HG02798 (cell line): ENCODE measurements around the gene ADRA2C.

Experiments
- ATAC-seq: cut with Tn5 transposase; IDR thresholded peaks from one replicate; pipeline ENCODE4 v1.9.1; 2021; ENCODE audit warnings: mild to moderate bottlenecking; ENCODE audit not compliant: unreplicated experiment, poor library complexity

The ADRA2C gene

DNA sequence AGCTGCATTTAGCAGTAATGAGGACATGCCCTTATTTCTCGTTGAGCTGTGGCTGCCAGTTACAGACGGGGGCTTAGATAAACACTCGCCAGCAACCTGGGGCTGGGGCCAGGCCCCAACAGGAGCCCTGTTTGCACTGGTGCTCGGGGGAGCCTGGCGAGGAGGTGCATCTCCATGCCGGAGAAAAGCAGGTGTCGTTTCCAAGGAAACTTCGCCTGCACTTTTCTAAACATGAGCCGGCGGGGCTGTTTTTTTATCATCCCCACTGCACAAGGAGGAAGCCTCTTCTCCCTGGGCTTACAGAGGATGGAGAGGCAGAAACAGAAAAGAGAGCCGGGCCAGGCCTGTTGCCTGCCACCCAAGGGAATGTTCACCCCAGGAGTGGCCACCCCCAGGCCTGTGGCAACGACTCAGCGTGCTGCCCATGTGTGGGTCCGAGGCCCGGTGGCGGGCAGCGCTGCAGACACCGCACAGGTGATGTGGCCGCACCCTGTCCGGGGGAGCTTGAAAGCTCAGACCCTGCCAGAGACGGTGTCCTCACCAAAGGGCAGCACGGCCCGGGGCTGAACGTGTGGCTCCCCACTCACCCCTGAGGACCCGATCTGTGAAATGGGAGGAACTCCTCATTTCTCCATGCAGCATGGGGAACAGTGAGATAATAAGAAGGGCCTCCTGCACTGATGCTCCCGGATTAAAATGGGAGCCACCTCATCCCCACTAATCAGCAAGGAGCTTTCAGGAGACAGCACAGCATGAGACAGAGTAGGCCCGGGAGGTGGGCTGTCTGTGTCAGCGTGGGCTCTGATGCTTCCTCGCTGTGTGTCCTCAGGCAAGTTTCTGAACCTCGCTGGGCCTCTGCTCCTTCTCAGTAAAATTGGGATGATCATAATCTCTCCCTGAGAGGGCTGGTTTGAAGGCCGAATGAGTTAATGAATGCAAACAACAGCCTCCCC, 33.8 kb upstream of the ADRA2C start:
- ATAC-seq: no peak

DNA sequence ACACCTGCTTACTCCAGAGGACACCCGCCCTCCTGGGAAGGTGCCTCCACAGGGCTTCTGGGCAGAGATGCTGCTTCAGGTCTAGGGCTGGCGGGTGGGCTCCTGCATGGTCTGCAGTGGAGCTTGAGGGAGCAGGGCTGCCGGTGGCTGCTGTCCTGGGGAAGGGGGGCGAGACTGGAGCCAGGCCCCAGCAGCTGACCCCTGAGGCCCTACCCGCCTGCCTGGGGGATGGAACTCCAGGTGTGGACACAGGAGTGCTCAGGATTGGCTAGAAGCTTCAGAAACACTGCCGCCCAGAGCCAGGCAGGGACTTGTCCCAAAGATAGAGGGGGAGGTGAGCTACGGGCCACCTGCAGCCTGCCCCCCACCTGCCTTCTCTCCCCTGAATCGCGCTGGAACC, 33.0 kb upstream of the ADRA2C start:
- ATAC-seq: no peak

DNA sequence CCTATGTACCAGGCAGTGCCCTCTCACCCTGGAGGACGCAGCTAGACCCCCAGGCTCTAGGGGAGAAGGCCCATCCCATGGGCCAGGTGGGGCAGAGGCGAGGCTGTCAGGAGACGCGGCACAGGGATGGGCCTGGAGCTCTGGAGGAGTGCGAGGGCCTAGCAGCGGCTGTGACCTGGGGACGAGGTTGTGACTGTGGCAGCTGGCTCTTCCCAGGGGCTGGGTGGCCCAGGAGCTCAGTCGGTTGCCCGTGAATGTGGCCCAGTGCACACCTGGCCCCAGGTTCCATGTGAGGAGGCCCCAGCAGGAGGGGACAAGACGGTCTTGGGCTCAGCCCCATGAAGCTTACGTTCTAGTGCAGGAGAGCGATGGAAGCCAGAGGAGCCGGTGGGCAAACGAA, 31.0 kb upstream of the ADRA2C start:
- no peak for ATAC-seq

DNA sequence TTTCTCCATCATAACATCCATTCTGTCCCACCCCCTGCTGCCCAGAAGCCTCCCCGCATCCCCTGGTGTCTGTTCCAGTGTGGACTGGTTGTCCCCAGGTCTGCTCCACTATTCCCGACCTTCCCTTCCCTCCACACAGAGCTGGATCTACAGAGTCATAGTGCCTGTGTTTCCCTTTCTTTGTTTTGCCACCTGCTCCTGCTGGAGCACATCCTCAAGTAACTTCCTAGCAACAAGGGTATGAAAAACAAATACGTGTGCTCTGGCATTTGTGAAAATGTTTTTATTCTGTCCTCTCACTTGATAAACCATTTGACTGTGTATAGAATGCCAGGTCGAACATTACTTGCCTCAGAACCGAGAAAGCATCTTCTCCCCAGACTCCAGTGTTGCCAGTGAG, 29.9 kb upstream of the ADRA2C start:
- ATAC-seq: no peak

DNA sequence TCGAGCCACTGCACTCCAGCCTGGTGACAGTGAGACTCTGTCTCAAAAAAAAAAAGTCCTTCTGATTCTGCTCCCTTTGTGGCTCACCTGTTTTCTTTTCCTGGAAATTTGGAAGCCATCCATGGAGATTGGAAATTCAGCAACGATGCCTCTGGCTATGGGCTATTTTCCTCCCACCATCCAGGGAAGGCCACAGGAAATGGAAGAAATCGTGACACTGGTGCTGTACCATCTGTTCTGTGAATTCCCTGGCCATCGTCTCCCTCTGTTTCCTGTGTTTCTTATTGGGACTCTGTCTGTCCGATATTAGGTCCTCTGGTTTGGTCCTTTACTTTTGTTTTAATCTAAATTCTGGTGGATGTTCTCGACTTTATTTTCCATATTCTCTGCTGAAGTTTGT, 29.4 kb upstream of the ADRA2C start:
- ATAC-seq: no peak

DNA sequence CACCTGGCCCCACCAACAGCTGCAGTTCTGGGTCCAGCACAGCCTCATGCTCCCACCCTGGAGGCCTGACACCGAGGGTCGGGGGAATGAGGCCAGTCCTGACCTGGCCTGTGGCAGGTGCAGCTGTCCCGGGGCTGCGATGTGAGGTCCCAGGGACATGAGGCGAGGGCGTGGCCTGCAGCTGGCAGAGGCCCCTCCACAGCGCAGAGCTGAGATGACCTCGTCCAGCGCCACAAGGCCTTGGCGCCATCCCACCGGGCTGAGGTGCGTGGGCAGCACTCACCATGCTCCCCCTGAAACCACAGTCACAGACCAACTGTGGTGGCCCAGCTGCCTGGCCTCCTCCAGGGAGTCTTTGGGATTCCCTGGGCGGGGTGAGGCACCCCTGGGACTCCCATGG, 26.6 kb upstream of the ADRA2C start:
- ATAC-seq: no peak

DNA sequence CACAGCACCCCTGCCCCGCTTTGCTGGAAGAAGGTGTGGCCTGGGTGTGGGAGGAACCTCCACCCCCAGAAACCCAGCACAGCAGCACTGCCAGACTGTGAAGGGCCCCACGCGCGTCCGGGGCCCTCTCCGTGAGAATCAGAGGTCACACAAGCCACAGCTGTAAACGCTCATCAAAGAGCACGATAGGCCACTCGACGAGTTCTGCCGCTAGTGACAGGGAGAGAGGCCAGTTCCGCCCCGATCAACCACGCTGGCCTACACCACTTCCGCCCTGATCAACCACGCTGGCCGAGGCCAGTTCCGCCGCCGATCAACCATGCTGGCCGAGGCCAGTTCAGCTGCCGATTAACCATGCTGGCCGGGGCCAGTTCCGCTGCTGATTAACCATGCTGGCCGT, 25.9 kb upstream of the ADRA2C start:
- no peak for ATAC-seq

DNA sequence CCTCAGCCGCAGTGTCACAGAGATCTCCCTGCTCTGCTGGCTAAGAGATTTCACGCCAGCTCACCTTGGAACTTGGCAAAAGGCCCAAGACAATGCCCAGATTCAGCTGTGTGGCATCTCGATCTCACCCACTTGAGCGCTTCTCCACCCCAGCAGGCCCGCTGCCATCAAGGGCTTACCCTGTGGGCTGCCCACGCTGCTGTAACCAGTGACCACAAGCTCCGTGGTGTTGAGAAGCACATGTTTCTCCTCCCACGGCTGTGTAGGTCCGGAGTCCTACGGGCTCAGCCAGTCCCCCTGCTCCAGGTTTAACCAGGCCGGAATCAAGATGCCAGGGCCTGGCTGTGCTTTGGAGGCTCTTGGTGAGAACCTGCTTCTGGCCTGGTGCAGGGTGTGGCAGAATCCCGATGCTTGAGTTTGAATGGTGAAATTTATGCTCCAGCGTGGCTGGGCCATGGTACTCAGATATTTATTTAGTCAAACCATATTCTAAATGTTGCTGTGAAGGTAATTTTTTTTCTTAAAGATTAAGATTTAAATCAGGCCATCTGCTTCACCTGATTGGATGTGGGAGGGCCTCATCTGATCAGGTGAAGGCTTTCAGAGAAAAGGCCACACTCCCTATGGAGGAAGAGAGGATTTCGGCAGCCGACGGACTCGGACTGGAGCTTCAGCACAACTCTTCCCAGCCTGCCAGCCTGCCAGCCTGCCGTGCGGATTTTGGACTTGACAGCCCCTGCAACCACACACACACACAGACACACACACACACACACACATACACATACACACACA, 24.8 kb upstream of the ADRA2C start:
- ATAC-seq: no peak

DNA sequence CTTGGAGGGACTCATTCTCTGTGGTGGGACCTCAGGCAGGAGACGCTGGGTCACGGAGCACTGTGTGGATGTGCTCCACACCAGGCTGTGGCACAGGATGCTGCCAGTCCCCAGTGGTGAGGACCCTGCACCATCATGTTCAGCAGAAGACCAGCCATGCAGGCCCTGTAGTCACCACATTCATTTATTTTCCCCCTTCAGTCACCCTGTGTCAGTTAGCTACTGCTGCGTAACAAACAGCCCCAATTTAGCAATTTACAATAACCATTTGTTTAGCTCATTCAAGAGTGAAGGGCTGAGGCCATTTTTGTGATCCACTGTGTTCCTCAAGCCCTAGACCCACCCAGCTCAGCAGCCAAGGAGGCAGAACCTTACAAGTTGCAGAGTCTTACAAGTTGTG, 23.6 kb upstream of the ADRA2C start:
- ATAC-seq: no peak

DNA sequence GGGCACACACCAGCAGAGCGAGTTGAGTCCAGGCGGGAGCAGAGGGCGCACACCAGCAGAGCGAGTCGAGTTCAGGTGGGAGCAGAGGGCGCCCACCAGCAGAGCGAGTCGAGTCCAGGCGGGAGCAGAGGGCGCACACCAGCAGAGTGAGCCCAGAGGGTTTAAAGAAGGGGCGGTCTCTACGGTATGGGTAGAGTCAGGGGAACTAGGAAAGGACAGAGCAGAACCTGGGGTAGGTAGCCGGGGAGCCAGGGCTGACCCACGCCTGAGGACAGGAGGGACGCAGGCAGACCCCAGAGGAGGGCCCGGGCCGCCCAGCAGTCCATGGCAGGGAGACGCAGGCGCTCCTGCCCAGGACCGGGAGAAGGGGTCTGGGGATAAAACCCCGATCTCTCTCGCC, 22.0 kb upstream of the ADRA2C start:
- ATAC-seq: no peak

DNA sequence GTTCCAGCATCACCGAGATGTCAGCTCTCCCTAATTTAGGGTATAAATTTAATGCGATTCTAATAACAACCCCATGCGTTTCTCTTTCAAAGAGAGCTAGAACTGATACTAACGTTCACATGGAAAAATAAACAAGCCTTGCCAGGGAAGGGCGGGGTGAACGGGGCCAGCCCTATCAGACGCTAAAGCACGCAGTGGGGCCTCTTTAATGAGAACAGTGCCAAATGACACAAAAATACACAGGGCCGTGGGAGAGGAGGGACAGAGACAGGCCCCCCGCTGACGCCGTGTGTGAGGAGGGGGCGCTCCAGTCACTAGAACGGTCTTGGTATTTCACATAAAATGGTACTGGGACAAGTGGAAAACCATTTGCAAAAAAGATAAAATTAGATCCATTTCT, 21.3 kb upstream of the ADRA2C start:
- no peak for ATAC-seq

DNA sequence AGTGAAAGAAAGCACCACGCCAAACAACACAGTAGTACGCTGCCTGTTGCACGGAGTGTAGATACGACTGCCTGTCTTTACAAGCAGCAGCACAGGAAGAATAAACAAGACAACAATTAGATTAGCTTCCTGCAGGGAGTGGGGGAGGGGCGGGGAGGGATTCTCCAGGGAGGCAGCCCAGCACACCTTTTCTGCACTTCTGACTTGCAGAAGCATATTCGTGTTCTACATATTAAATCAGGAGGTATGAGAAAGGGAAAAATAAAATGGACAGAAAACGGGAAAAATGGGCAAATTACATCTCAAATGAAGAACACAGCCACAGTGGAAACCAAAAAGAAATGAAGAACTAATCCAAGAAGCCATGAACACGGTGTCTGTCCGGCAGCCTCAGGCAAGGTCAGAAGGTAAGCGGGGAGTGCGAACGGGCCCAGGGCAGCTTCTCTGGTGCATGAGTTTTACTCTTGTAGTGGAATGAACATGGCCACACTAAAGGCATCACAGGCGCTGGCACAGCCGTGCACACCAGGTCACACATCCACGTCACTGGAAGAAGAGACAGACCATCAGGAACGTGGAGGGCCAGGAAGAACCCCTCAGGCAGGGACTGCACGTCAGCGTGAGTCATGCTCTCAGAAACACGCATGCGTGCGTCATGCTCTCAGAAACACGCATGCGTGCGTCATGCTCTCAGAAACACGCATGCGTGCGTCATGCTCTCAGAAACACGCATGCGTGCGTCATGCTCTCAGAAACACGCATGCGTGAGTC, 20.1 kb upstream of the ADRA2C start:
- no peak for ATAC-seq

DNA sequence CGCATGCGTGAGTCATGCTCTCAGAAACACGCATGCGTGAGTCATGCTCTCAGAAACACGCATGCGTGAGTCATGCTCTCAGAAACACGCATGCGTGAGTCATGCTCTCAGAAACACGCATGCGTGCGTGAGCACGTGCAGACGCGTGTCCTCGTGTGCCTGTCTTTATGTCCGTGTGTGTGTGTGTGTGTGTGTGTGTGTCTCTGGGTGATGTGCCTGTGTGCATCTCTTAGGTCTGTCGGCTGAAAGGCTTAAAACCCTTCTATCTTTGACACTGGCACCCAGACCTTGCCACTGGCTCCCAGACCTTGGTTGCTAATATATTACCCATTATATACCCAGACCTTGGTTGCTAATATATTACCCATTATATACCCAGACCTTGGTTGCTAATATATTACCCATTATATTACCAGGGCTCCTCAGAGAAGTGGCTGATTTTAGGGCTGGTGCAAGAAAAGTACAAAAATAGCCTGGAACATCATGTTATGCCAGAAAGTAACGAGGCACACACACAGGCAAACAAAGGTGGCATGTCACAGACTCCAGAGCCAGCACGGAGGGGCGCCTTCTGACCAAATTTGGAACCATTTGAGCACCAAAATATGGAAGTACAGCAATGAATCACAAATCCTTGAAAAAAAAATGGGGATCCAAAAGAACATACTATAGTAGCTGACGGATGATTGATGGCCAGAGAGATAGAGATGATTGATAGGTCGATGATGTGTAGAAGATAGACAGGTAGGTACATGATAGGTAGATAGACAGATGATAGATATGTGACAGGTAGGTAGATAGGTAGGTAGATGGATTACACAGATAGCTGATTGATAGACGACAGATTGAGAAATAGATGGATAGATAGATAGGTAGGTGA, 19.2 kb upstream of the ADRA2C start:
- no peak for ATAC-seq

DNA sequence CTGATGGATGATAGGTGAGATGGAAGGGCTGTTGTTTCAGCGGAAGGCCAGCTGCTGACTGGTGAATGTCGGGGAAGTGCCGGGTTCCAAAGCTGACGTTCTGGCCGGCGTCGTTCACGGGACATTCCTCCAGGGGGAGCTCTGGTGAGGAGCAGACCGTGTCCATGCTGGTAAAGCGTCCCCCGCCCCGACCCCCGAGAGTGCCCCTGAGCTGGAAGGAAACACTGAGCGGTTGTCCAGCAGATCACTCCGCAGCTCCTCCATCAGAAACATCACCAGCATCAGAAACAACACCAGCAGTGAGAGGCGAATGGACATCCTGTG, 18.6 kb upstream of the ADRA2C start:
- ATAC-seq: no peak

DNA sequence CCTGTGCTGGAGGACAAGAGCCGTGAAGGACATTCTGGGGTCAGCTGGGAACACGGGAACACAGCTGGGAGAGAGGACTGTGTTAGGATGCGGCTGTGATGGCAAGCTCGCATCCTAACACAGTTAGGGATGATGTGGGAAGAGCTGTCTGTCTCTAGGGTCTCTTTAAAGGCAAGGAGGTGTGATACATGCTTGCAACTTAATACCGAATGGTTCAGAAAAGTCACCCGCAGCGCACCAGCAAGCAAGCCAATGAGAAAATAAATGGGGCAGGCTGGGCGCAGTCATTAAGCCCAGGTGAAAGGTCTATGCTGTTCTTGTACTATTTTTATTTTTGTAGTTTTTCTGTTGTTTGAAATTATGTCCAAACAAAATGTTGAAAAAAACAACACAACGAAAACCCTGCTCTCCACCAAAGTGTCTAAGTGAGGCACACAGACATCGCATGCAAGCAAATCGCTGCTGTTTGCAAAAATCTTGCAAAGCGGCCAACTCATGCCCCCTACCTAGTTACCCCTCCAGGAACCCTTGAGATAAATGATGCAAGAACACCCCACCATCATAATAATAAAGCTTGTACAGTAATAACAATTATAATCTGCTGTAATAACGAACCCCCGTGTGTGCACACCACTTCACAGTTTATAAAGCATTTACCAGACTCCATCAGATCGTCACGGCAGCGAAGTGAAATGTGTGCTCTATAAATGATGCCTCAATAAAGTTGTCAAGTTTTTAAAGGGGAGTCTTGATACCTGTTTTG, 17.9 kb upstream of the ADRA2C start:
- no peak for ATAC-seq

DNA sequence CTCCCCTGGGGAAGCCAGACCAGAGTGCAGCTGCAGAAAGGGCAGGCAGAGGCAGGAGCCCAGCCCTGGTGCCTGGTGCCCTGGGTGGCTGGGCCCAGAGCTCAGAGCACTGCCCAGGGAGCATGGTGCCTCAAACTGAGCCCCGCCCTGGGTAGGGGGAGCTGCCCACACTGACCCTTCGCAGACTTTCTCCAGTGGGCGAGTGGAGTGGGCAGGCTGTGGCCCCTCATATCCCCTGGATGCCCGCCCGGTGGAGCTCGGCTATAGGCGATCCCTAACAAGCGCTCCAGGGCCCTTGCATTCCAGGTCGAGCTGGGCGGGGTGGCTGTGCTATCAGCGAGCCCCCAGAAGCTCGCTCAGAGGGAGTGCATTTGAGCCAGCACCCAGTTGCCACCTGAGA, 17.1 kb upstream of the ADRA2C start:
- no peak for ATAC-seq

DNA sequence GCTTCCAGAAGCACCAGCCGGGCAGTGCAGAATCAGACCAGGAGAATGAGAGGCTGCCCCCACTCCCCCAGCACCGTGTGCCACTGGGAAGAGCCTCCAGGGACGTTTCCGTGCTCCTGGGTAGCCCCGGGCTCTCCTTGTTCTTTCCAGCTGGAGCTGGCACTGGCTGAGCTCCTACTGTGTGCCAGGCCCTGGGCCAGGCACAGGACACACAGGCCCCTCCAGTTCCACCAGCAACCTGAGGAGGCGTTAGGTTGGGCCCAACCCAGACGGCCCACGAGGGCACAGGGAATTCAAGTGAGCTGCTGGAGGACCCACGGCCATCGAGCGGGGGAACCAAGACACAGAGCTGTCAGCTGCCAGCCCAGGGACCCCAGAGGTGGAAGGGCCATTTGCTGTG, 15.9 kb upstream of the ADRA2C start:
- ATAC-seq: no peak

DNA sequence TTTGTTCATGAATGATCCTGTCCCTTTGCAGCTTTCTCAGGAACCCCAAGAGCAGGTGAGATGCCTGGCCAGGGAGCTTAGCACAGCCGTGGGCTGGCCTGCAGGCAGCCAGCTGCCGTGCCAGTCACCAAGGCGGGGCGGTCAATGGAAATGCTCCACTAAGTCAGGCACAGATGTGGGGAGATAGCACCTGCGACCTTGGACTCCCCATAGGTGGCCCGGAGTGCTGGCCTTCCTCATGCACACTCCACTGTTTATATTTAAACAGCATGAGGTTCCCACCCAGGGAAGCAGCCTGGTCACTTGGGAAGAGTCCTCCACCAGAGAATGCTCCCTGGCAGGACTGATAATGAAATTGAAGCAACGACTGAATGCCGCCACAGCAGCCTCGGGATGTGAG, 14.2 kb upstream of the ADRA2C start:
- no peak for ATAC-seq

DNA sequence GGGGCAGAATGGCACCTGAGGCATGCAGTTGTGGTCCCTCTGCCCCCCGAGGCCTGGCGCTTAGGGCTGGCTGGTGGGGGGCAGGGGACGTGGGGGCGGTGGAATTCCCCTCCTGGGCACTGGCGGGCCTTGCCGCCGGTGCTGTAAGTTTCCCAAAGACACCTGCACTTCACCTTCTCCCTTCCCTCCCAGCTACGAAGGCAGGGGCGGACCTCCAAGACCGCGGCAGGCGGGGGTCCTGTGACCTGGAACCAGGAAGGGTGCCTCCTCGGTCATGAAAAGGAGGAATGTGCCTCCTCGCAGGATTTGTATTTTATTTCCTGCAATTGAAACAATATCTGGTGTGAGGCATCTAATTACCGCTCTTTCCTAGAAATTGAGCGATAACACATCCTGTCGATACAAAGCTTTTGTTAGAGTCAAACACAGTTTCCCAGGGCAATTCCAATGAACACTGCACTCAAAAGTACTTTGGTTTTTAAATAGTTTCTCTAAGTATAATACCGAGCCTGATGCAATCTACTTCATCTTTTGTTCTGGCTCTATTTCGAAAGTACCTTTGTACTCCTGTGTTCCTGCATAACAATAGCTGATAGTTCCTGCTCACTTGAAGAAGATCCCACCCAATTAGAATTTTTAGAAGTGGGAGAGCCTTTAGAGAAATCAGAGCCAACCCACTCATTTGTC, 12.3 kb upstream of the ADRA2C start:
- no peak for ATAC-seq
